Ascending aorta (tissue), 2 donors: Measurements from ENCODE around the gene ZNF436. TPM values are rescaled to one million over a fixed set of nuclear protein-coding genes. Genes with fewer than 3 reads are reported as not detected.
"Not testable (repeated sequence)": the region's sequence is repeated elsewhere in the genome, so short reads cannot be mapped to it uniquely, and the experiment has no call there.

ENCODE experiments used
- DNase-seq, 2 donors: peaks; one replicate each; pipeline ENCODE4 v3.0.0-alpha.2; 2019; ENCODE audit warnings: low spot score in 2 of 2
- H3K27ac ChIP-seq, 2 donors: fragments of 200-600 bp; sonication (generic); one replicate each; pipeline ENCODE4 v1.5.1; 2016 to 2017; ENCODE audit warnings: mild to moderate bottlenecking in 1 of 2
- H3K27me3 ChIP-seq: fragments of 200-600 bp; sonication (generic); one replicate; pipeline ENCODE4 v1.5.1; 2017
- H3K36me3 ChIP-seq, 2 donors: fragments of 200-600 bp; sonication (generic); one replicate each; pipeline ENCODE4 v1.5.1; 2016
- H3K4me1 ChIP-seq, 2 donors: fragments of 200-600 bp; sonication (generic); one replicate each; pipeline ENCODE4 v1.5.1; 2016 to 2017; ENCODE audit warnings: mild to moderate bottlenecking in 1 of 2
- H3K4me3 ChIP-seq, 2 donors: fragments of 200-600 bp; sonication (generic); one replicate each; pipeline ENCODE4 v1.5.1; 2016 to 2017; ENCODE audit warnings: mild to moderate bottlenecking in 1 of 2
- H3K9me3 ChIP-seq, 2 donors: fragments of 200-600 bp; sonication (generic); one replicate each; pipeline ENCODE4 v1.5.1; 2016
- intact Hi-C: fragments of 100-400 bp; cut with DNase I; formaldehyde crosslinking; loops from one replicate; pipeline ENCODE4 v1.15.1; 2023
- total RNA-seq: library from RNA; depleted of rRNA; stranded (reverse); fragments of >200 nt; gene quantifications from one replicate; pipeline ENCODE4 v1.1.0, GENCODE V29; 2016
- TF ChIP-seq, protein P1 (sequence below), 3 experiments: fragments of 200-600 bp in 2 of 3; fragments of 450-650 bp in 1 of 3; sonication (generic) in 2 of 3; IDR thresholded peaks; one replicate each; pipeline ENCODE4 v1.5.1; 2016 to 2019; ENCODE audit warnings: antibody characterized with exemption in 3 of 3, mild to moderate bottlenecking in 1 of 3, moderate library complexity in 1 of 3

The ZNF436 gene
- total RNA-seq, 1 donor from 2014 or later = 3.1 TPM

DNA sequence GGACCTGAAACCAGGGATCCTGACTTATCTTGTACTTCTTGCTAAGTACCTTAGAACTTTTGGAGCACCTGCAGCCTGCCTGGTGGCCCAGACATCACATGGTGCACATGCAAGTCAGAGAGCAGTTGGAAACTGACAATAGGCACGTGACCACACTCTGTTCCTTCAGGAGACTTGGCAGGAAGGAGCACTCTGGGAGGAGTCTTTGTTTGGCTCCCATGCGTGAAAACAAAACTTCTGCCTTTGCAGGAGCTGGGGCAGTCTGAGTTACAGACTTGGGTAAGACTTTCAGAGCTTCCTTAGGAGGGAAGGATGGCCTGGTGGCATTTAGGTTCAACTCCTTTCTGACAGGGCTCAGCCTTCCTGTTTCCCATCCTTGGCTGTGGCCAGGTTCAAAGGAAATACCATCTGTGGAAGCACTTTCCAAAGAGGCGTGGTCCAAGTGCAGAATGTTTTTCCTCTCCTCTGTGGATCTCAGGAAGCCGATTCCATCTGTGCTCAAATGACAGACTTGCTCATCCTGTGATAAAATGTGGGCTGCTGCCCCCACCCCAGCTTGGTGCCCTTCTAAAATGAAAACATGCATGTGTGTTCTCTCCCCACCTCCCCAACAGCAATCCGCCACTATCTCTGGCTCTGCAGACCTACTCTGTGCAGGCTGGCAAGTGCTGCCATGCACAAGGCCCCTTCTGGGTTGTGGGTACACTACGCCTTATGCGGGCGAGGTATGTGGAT lies 14.1 kb upstream of the ZNF436 start:
- TF ChIP-seq, protein P1, sequence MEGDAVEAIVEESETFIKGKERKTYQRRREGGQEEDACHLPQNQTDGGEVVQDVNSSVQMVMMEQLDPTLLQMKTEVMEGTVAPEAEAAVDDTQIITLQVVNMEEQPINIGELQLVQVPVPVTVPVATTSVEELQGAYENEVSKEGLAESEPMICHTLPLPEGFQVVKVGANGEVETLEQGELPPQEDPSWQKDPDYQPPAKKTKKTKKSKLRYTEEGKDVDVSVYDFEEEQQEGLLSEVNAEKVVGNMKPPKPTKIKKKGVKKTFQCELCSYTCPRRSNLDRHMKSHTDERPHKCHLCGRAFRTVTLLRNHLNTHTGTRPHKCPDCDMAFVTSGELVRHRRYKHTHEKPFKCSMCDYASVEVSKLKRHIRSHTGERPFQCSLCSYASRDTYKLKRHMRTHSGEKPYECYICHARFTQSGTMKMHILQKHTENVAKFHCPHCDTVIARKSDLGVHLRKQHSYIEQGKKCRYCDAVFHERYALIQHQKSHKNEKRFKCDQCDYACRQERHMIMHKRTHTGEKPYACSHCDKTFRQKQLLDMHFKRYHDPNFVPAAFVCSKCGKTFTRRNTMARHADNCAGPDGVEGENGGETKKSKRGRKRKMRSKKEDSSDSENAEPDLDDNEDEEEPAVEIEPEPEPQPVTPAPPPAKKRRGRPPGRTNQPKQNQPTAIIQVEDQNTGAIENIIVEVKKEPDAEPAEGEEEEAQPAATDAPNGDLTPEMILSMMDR (IDR thresholded peaks at IDR 0.05) = no peak
- no peaks in the 10 kb centered on the region for H3K9me3 ChIP-seq
- H3K27ac ChIP-seq = no peak overlapping the region
- no peaks in the 10 kb centered on the region for H3K27me3 ChIP-seq
- no peak overlapping the region for H3K4me3 ChIP-seq
- peaks cover 0 to 2% of the 10 kb centered on the region in 2 donors for H3K4me1 ChIP-seq
- intact Hi-C loops = no loop called here
- peaks cover 16 to 40% of the 10 kb centered on the region in 2 donors for H3K36me3 ChIP-seq
- no peak for DNase-seq

DNA sequence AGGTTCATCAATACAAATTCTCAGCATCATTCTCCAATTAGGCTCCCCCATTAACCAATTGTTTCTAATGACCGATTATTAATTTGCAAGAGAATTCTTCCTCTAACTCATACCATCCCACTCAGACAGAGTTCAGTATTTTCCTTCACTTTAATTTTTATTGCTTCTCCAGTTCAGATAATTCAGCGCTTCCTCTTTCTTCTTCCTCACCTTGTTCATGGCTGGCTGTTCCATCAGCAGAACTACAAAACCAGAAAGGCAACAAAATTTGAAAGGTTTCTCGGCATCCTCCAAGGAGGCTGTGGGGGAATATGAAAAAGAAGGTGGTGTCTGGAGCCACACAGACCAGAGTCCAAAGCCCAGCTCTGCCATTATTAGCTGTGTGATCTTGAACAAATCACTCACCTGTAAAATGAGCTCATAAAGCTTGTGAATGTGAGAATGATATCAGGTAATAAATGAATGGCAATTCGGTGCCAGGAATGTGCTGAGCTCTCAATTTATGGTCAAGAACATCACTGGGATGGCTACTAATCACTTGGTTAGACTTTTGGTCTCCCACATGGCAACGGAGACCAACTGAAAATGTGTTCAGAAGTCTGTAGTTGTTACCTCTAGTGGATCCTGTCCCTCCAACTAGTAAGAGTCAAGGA lies 11.7 kb upstream of the ZNF436 start:
- no peak for DNase-seq
- Histone ChIP-seq H3K27ac (no peak overlapping the region), H3K36me3 (peaks cover 16 to 28% of the 10 kb centered on the region in 2 donors), H3K27me3 (no peaks in the 10 kb centered on the region), H3K4me3 (no peak overlapping the region), H3K9me3 (no peaks in the 10 kb centered on the region), H3K4me1 (peaks cover 3 to 16% of the 10 kb centered on the region in 2 donors)
- TF ChIP-seq, protein P1 (IDR thresholded peaks at IDR 0.05) = no peak
- intact Hi-C loops = no loop called here

DNA sequence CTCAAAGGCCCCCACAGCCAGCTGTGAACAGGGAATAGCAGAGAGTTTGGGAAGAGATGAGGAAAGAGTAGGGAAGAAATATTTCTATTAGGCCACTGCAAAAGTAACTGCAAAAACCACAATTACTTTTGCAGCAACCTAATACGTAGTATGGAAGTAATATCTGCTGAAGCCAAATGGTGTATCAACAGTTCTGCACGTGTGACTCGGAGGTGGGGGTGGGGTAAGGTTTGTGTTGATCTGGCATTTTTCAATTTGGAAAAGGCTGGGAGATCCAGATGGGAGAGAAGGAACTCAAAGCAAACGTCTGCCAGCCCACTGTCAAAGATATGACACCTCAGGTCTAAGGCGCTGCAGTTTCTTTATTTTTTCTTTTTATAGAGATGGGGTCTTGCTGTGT lies 11.1 kb upstream of the ZNF436 start:
- Histone ChIP-seq H3K4me3 (no peak overlapping the region), H3K4me1 (peaks cover 3 to 18% of the 10 kb centered on the region in 2 donors), H3K36me3 (peaks cover 13 to 23% of the 10 kb centered on the region in 2 donors), H3K9me3 (no peaks in the 10 kb centered on the region), H3K27me3 (no peaks in the 10 kb centered on the region), H3K27ac (no peak overlapping the region)
- no peak for DNase-seq
- TF ChIP-seq, protein P1 (IDR thresholded peaks at IDR 0.05) = no peak
- intact Hi-C loops = no loop called here

DNA sequence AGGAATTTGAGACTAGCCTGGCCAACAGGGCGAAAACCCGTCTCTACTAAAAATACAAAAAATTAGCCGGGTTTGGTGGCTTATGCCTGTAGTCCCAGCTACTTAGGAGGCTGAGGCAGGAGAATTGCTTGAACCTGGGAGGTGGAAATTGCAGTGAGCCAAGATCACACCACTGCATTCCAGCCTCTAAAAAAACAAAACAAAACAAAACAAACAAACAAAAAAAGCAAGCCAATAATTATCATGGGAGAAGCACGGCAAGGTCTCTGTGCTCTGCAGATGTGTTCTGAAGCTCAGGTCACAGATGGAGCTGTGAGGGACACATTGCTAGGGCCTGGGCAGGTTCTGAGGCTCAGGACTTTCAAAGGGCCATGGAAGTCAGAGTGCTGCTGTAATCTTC lies 10.6 kb upstream of the ZNF436 start:
- intact Hi-C loops = not testable (repeated sequence)

DNA sequence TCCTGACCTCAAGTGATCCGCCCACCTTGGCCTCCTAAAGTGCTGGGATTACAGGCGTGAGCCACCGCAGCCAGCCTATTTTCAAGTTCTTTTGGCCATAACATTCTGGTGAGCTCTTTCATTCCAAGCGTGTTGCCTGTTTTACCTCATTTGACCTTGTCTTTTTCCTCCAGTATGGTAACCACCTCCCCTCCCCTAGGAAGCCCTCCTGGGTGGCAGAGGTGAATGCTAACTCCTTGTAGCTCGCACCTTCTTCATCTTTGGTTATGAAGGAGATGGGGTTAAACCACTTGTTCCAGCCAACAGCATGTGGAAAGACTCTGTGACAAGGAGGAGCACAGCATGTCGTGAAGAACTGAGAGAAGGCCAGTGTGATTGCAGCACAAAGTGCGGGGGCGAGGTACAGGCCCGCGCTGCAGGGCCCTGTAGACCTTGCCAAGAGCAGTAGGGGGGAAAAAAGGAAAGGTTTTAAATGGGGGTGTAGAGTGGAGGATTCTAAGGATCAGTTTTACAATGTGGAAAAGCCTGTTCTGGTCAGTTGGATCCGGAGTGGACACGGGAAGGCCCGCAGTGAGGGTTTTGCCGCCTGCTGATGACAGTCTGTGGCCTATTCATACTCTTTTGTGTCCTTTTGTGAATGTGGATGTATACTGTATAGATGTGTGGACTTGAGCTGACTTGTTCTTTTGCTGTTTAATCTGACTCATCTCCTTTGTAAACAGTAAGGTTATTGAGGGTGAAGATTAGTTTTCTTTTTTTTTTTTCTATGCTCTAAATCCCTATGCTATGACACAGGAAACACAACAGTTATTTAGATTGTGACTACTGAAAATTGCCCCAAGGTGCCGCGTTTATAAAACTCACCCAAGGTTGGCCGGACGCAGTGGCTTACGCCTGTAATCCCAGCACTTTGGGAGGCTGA lies 7.5 kb upstream of the ZNF436 start:
- peaks cover 3 to 5% of the 10 kb centered on the region in 2 donors for H3K36me3 ChIP-seq
- H3K4me3 ChIP-seq = no peak overlapping the region
- DNase-seq = no peak
- H3K4me1 ChIP-seq = peaks cover 3 to 16% of the 10 kb centered on the region in 2 donors
- H3K27me3 ChIP-seq = no peaks in the 10 kb centered on the region
- peak overlapping the region; percentile 55 to 66 for H3K27ac ChIP-seq
- intact Hi-C loops = no loop called here
- TF ChIP-seq, protein P1 (IDR thresholded peaks at IDR 0.05) = no peak
- no peaks in the 10 kb centered on the region for H3K9me3 ChIP-seq

More for the DNA sequence above, 10.6 kb upstream of the ZNF436 start:
- H3K27ac ChIP-seq, H3K4me3 ChIP-seq, DNase-seq, H3K9me3 ChIP-seq, H3K27me3 ChIP-seq: not testable (repeated sequence)
- H3K4me1 ChIP-seq = peaks cover 3 to 18% of the 10 kb centered on the region in 2 donors
- peaks cover 13 to 18% of the 10 kb centered on the region in 2 donors for H3K36me3 ChIP-seq

DNA sequence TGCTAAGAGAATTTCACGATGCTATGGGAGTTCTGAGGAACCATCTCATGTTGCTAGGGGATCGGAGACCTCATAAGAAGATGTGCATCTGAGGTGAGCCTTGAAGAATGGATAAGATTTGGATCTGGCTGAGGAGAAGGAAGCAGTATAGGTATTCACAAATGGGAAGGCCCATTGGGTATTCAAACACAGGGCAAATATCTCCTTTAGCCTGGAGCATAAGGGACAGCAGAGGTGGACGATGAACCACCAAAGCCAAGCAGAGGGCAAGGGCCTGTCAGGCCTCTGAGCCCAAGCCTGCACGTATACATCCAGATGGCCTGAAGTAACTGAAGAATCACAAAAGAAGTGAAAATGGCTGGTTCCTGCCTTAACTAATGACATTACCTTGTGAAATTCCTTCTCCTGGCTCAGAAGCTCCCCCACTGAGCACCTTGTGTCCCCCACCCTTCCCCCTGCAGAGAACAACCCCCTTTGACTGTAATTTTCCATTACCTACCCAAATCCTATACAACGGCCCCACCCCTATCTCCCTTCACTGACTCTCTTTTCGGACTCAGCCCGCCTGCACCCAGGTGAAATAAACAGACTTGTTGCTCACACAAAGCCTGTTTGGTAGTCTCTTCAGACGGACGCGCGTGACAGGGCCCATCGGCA lies 4.6 kb upstream of the ZNF436 start:
- peaks cover 12 to 32% of the 10 kb centered on the region in 2 donors for H3K4me1 ChIP-seq
- H3K27ac ChIP-seq, H3K4me3 ChIP-seq, H3K27me3 ChIP-seq, H3K9me3 ChIP-seq, DNase-seq, H3K36me3 ChIP-seq, intact Hi-C loops: not testable (repeated sequence)
